HG02981 (cell line): Measurements from ENCODE around the gene PPARA.

Source experiments
- ATAC-seq: cut with Tn5 transposase; IDR thresholded peaks from one replicate; pipeline ENCODE4 v1.9.1; 2021; ENCODE audit warnings: mild to moderate bottlenecking, moderate library complexity; ENCODE audit not compliant: unreplicated experiment

PPARA gene

DNA sequence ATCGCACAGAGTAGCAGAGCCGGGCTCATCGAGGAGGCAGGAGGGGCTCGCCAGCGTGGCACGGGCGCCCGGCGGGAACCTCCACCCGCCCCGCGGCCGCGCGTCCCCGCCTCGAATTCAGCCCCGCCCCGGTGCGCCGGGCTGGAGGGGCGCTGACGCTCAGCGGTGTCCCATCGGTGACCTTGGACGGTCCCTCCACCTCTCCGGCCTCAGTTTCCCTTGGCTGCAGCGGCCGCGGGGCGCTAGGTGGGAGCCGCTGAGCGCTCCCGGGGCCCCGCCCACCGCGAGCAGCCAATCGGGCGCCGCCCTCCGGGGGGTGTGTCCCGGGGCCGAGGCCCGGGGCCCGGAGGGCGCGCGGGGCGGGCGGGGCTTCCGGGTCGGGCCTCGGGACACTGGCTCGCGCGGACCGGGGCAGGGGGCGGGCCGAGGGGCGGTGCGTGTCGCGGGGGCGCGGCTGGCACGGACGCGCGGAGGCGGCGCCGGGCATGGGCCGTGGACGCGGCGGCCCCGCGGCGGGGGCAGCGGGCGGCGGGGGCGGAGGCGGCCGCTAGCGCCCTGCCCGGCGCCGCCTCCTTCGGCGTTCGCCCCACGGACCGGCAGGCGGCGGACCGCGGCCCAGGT is at the start of gene PPARA:
Gene PPARA (plus strand): TSS at position 493 of the 621 bp plus-strand sequence. CDS start 47,858 bp downstream, outside the sequence.
- peak; percentile 58 for ATAC-seq

DNA sequence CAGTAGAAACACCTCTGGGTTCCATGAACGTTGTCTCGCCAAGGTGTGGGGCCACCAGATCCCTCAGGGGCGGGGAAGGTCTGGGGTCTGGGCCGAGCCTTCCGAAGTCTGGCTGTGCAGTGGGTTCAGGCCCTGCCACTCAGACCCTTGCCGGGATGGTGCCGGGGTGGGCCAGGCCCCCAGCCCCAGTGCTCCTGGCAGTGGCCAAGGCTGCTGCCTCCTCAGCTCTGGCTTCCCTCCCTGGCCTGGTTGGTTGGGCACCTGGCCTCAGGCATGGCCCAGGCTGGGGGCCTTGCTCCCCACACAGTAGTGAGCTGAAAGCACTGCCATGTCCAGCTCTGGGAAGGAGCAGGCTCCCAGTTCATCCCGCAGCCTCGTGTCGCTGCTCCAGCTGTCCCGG is 48.2 kb upstream of the PPARA start:
- no peak for ATAC-seq

DNA sequence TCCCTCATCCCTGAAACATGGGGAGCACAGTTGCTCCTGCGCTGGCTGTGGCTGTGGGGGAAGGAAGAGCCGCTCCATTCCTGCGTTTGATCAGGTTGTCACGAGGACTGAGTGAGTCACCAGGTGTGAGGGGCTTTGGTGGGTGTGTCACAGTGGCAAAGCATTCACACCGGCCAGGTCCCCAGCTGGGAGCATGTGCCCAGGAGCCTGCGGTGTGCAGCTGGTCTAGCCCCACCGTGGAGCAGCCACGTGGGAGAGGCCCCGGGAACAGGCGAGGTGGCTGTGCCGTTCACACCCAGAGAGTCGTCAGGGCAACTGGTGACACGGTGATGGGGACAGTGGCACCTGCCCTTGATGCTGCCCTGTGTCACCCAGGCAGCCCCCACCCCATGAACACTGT is 47.6 kb upstream of the PPARA start:
- ATAC-seq: no peak

DNA sequence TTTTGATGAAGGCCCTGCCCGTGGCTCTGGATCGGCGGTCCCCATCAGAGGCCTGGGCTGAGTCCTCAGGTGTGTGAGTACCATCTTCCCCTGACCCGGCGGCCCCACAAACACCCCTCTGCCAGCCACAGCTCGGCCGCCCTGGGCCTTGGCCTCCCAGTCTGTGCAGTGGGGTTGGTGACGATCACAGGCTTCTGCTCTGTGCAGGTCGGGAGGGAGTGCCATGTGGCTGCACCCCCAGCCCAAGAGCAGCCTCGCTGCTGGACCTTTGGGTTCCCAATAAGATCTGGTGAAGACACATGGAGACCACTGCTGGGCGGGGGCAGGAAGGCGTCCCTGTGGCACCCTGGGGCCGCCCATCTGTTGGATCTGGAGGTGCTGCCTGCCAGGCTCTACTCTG is 47.1 kb upstream of the PPARA start:
- ATAC-seq: no peak

GRCh38 chr22:46103664-46104063 is 46.7 kb upstream of the PPARA start:
- ATAC-seq: no peak

DNA sequence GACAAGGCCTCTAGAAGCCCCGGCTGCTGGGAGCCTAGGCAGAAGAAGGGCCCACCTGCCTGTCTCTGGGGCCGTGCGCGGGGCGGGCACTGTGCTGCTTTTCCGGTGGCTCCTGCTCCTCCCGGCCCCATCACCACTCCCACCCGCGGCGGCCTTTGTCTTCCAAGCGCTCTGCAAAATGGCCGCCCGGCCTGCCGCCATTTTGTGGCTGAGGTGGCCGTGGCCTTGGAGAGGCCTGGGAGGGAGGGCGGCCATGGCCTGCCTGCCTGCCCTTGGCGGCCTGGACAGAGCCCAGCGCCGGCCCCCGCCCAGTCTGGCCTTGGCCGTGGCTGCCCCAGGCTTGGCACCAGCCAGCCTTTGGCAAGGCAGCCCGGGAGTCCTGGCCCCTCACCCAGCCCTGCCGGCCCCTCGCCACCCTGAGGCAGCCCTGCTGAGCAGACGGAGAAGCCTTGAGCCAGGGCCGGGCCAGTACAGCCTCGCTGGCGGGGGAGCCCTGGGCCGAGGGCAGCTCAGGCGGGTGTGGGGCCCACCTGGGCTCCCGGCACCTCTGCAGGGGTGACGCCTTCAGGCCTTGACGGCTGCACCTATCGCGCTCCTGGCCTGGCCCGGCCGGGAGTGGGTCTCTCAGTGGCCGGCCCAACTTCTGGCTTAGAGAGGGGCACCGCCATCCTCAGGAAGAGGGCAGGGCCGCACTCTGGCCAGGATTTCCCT is 46.0 kb upstream of the PPARA start:
- no peak for ATAC-seq

GRCh38 chr22:46104881-46105493 is 45.3 kb upstream of the PPARA start:
- no peak for ATAC-seq

- ATAC-seq: no peak
Measured at GRCh38 chr22:46105494-46106278, 44.6 kb upstream of the PPARA start.

DNA sequence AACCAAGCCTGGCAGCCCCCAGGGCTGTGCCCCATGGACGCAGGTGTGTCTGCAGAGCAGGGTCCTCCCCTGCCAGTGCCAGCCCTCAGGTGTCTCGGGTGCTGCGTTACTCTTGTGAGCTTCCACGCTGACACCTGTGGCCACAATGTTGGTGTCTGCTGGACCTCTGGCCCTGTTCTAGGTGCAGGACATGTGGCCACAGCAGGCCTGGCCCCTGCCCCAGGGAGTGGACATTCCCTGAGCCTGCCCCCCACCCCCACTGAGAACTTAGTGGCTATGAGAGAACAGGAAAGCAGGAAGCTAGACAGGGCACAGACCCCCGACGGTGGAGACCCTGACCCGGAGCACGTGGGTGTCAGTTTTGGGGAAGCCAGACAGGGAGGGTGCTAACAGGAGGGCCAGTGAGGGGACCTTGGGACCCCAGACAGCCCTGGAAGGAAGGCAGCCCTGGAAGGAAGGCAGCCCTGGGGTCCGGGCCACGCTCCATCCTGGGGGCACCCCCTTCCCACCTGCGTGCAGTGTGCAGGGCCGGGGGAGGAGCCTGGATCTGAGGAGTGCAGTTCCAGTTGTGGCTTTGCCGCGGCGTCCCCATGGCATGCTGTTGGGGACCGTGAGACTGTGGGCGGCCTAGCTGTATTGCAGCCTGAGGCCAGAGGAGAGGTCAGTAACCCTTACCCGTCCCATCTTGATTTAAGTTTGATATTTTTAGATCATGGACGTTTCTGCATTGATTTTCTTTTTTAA is 43.9 kb upstream of the PPARA start:
- no peak for ATAC-seq

GRCh38 chr22:46107089-46107664 is 43.1 kb upstream of the PPARA start:
- no peak for ATAC-seq

GRCh38 chr22:46107753-46108563 is 42.4 kb upstream of the PPARA start:
- no peak for ATAC-seq

- no peak for ATAC-seq
Measured at GRCh38 chr22:46108564-46109473, 41.5 kb upstream of the PPARA start.

DNA sequence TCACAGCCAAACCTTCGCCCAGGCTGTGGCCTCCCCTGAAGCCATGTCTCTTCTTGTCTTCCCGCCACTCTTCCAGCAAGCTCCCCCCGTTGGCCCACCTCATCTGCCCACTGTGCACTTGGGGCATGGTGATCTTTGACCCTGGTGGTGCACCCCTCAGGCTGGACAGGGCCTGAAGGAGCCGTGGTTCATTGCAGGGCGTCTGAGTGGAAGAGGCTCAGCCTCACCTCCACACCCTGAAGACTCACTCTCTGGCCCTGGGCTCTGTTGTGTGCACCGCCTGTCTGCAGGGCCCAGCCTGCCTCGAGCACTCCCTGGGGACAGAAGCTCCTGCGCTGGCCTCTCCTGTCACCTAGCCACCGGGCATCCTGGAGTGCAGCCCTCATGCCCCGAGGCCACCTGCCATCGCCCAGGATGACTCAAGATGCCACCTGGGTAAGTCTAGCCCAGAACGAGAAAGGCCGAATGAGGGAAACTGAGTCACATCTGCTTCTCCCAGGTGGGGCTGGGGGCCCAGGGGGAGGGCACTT is 40.8 kb upstream of the PPARA start:
- ATAC-seq: no peak

- no peak for ATAC-seq
Measured at GRCh38 chr22:46110215-46110614, 40.1 kb upstream of the PPARA start.

- no peak for ATAC-seq
Measured at GRCh38 chr22:46111645-46112306, 38.5 kb upstream of the PPARA start.

- ATAC-seq: no peak
Measured at GRCh38 chr22:46112405-46112804, 37.9 kb upstream of the PPARA start.

- no peak for ATAC-seq
Measured at GRCh38 chr22:46113110-46113909, 37.0 kb upstream of the PPARA start.
